Upper lobe of left lung (tissue), 4 donors: ENCODE results near the gene GJC1.

Experiments used
- CTCF ChIP-seq, 6 experiments: fragments of 450-650 bp in 4 of 6; fragments of 200-600 bp in 2 of 6; sonication (generic) in 2 of 6; IDR thresholded peaks; one replicate each; pipeline ENCODE4 v1.5.1; 2016 to 2019; ENCODE audit warnings: antibody characterized with exemption in 6 of 6
- POLR2AphosphoS5 ChIP-seq, 2 donors: sonication (generic); formaldehyde crosslinking; IDR thresholded peaks; one replicate each; pipeline ENCODE4 v1.5.1; 2017; ENCODE audit warnings: antibody characterized with exemption in 2 of 2

GRCh38 chr17:44770166-44770925 is 59.7 kb downstream of the GJC1 start:
- TF ChIP-seq CTCF (IDR thresholded peaks at IDR 0.05) (no peak), POLR2AphosphoS5 (IDR thresholded peaks at IDR 0.05) (no peak)
